Muscle layer of colon (tissue), 2 donors: ENCODE data around the gene FCHO1.

ENCODE experiments used
- H3K27ac ChIP-seq: one replicate; pipeline ENCODE4 v1.7.0; 2013; ENCODE audit warnings: low read depth, mild to moderate bottlenecking, low read length, moderate library complexity
- H3K27me3 ChIP-seq, 2 donors: one replicate each; pipeline ENCODE4 v1.7.0; 2013; ENCODE audit warnings: low read length in 2 of 2, mild to moderate bottlenecking in 2 of 2; ENCODE audit not compliant: insufficient read depth in 2 of 2, control insufficient read depth in 1 of 2
- H3K36me3 ChIP-seq: one replicate; pipeline ENCODE4 v1.7.0; 2013; ENCODE audit warnings: mild to moderate bottlenecking, low read length; ENCODE audit not compliant: insufficient read depth
- H3K4me1 ChIP-seq: one replicate; pipeline ENCODE4 v1.7.0; 2013; ENCODE audit warnings: mild to moderate bottlenecking, low read length; ENCODE audit not compliant: insufficient read depth
- H3K4me3 ChIP-seq, 2 donors: one replicate each; pipeline ENCODE4 v1.7.0; 2013; ENCODE audit warnings: low read length in 2 of 2, low read depth in 1 of 2, mild to moderate bottlenecking in 1 of 2, moderate library complexity in 1 of 2
- H3K9ac ChIP-seq: one replicate; pipeline ENCODE4 v1.7.0; 2013; ENCODE audit warnings: low read length
- H3K9me3 ChIP-seq: one replicate; pipeline ENCODE4 v1.7.0; 2013; ENCODE audit warnings: mild to moderate bottlenecking, low read length
- donor health status: abdominal sarcoma.
- donor health status: Adenocarcinoma of cecum.

Gene FCHO1

GRCh38 chr19:17737690-17738153, 13.6 kb upstream of the FCHO1 start:
- Histone ChIP-seq H3K9me3 (no peaks in the 10 kb centered on the region), H3K36me3 (peaks cover 25% of the 10 kb centered on the region), H3K27ac (no peak overlapping the region), H3K4me1 (no peaks in the 10 kb centered on the region), H3K27me3 (no peaks in the 10 kb centered on the region), H3K9ac (no peak overlapping the region), H3K4me3 (no peak overlapping the region)

- Histone ChIP-seq H3K27ac (no peak overlapping the region), H3K36me3 (peaks cover 11% of the 10 kb centered on the region), H3K27me3 (no peaks in the 10 kb centered on the region), H3K4me3 (no peak overlapping the region), H3K4me1 (no peaks in the 10 kb centered on the region), H3K9me3 (no peaks in the 10 kb centered on the region), H3K9ac (no peak overlapping the region)
Measured at GRCh38 chr19:17739121-17739875, 12.0 kb upstream of the FCHO1 start.

GRCh38 chr19:17741456-17741855, 9.8 kb upstream of the FCHO1 start:
- H3K9me3 ChIP-seq, result no peaks in the 10 kb centered on the region
- no peak overlapping the region for H3K4me3 ChIP-seq
- no peak overlapping the region for H3K9ac ChIP-seq
- H3K4me1 ChIP-seq, result no peaks in the 10 kb centered on the region
- no peaks in the 10 kb centered on the region for H3K27me3 ChIP-seq
- no peaks in the 10 kb centered on the region for H3K36me3 ChIP-seq
- no peak overlapping the region for H3K27ac ChIP-seq

- Histone ChIP-seq H3K4me3 (no peak overlapping the region), H3K36me3 (no peaks in the 10 kb centered on the region), H3K27me3 (no peaks in the 10 kb centered on the region), H3K9ac (no peak overlapping the region), H3K27ac (no peak overlapping the region), H3K4me1 (no peaks in the 10 kb centered on the region), H3K9me3 (no peaks in the 10 kb centered on the region)
Measured at GRCh38 chr19:17743874-17744580, 7.2 kb upstream of the FCHO1 start.

GRCh38 chr19:17747205-17748098, 3.8 kb upstream of the FCHO1 start:
- H3K4me3 ChIP-seq, result peak overlapping the region; percentile 49 to 57
- H3K9me3 ChIP-seq, result no peaks in the 10 kb centered on the region
- H3K27me3 ChIP-seq, result no peaks in the 10 kb centered on the region
- H3K36me3 ChIP-seq, result no peaks in the 10 kb centered on the region
- no peak overlapping the region for H3K9ac ChIP-seq
- no peaks in the 10 kb centered on the region for H3K4me1 ChIP-seq
- H3K27ac ChIP-seq, result no peak overlapping the region

- no peaks in the 10 kb centered on the region for H3K36me3 ChIP-seq
- no peaks in the 10 kb centered on the region for H3K27me3 ChIP-seq
- no peak overlapping the region for H3K9ac ChIP-seq
- H3K9me3 ChIP-seq, result no peaks in the 10 kb centered on the region
- H3K27ac ChIP-seq, result no peak overlapping the region
- H3K4me1 ChIP-seq, result no peaks in the 10 kb centered on the region
- no peak overlapping the region for H3K4me3 ChIP-seq
Measured at GRCh38 chr19:17748884-17749638, 2.2 kb upstream of the FCHO1 start.

- Histone ChIP-seq H3K27ac (no peak overlapping the region), H3K4me1 (no peaks in the 10 kb centered on the region), H3K9me3 (no peaks in the 10 kb centered on the region), H3K9ac (no peak overlapping the region), H3K4me3 (no peak overlapping the region), H3K36me3 (no peaks in the 10 kb centered on the region), H3K27me3 (no peaks in the 10 kb centered on the region)
Measured at GRCh38 chr19:17749912-17750317, 1.4 kb upstream of the FCHO1 start.

GRCh38 chr19:17751912-17752273, 616 bp downstream of the FCHO1 start:
- Histone ChIP-seq H3K4me3 (no peak overlapping the region), H3K27ac (no peak overlapping the region), H3K4me1 (peaks cover under 1% of the 10 kb centered on the region), H3K9me3 (no peaks in the 10 kb centered on the region), H3K27me3 (no peaks in the 10 kb centered on the region), H3K9ac (no peak overlapping the region), H3K36me3 (no peaks in the 10 kb centered on the region)

GRCh38 chr19:17752865-17753639, 1.8 kb downstream of the FCHO1 start:
- H3K36me3 ChIP-seq, result no peaks in the 10 kb centered on the region
- peaks cover 7% of the 10 kb centered on the region for H3K4me1 ChIP-seq
- no peak overlapping the region for H3K27ac ChIP-seq
- H3K27me3 ChIP-seq, result no peaks in the 10 kb centered on the region
- no peaks in the 10 kb centered on the region for H3K9me3 ChIP-seq
- no peak overlapping the region for H3K4me3 ChIP-seq
- H3K9ac ChIP-seq, result no peak overlapping the region

- Histone ChIP-seq H3K9me3 (no peaks in the 10 kb centered on the region), H3K4me3 (no peak overlapping the region), H3K27ac (no peak overlapping the region), H3K27me3 (no peaks in the 10 kb centered on the region), H3K4me1 (peaks cover 7% of the 10 kb centered on the region), H3K36me3 (no peaks in the 10 kb centered on the region), H3K9ac (no peak overlapping the region)
Measured at GRCh38 chr19:17753976-17754375, 2.7 kb downstream of the FCHO1 start.
